NCI-H2227 (cell line): ENCODE measurements around the gene ANGEL2.

ENCODE experiments used
- DNase-seq: peaks from one replicate; lab custom pipeline; 2025; ENCODE audit not compliant: unreplicated experiment; lab: John Stamatoyannopoulos, UW

Gene ANGEL2

DNA sequence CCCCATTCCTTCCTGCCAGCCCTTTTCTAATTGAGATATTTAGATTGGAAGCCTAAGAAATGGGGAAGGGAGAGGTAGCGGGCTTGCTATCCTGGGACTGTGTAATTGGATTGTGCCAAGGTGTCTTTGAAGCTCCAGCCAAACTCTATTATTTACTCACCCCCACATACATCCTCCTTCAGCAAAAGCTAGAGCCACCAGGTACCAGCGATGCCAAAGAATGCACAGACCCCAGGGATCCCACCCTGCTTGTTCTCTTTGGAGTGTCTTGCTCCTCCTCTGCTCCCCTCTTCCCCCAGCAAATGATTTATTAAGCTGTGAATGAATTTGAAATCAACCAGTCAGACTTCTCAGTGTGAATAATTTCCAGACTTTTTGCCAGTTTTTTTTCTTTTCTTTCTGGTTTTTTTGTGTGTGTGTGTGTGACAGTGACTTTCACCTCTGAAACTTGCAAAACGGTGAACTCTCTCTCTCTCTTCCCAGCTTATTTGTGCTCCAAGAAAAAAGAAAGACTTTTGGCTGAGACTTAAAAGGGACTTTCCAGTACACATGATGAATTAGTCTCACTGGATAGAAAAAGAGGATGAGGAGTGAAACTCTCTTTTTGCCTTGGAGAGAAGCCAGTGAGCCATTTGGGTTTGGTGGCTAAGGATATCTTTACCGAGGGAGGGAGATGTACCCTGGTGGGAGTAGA, 63.6 kb downstream of the ANGEL2 start:
- no peak for DNase-seq

GRCh38 chr1:212951126-212951946, 64.3 kb downstream of the ANGEL2 start:
- peak; percentile 17 for DNase-seq

DNA sequence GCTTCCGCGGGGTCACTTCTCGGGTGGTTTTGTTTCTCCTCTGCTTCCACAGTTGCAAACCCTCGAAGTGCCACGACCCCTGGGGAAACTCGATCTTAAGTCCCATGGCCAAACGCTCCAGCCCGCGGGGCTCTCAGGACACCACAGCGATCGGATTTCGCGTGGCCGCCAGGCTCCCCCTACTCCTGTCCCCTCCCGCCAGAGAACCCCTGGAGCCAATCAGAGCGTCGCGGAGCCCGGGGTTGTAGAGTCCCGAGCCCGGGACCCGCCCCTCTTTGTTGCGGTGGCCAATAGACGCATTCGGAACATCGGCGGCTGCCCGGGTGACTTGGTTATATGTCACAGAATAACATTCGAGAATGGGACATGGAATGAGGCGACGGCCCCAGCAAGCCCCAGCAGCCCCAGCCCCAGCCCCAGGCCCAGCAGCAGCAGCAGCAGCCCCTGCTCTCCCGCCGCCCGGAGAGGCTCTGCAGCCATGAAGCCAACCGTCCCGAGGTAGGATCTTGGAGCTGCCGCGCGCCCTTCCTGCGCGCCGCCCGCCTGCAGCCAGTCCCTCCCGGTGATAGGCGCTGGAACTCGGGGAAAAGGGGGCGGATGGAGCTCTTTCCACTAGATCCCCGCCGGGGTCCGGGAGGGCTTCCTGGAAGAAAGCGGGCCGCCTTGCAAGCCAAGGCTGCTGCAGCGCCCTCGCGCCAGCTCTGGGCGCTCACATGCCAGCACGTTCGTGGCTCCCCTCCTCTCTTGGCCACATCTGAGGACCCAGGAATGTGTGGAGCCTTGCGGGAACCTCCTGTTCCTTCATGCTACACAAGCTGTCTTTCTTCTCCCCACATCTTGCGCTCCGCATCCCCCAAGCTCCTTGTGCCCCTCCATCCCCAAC, 65.2 kb downstream of the ANGEL2 start, which contains the start of gene VASH2:
TSS of gene VASH2 (plus strand) at position 299 of the 883 bp plus-strand sequence. CDS start 1,002 bp downstream, outside the sequence.
- DNase-seq = peak; percentile 93

GRCh38 chr1:212949771-212950170, 65.9 kb downstream of the ANGEL2 start:
- DNase-seq = no peak

- DNase-seq = no peak
Observed at GRCh38 chr1:212946872-212947271, 68.8 kb downstream of the ANGEL2 start.

DNA sequence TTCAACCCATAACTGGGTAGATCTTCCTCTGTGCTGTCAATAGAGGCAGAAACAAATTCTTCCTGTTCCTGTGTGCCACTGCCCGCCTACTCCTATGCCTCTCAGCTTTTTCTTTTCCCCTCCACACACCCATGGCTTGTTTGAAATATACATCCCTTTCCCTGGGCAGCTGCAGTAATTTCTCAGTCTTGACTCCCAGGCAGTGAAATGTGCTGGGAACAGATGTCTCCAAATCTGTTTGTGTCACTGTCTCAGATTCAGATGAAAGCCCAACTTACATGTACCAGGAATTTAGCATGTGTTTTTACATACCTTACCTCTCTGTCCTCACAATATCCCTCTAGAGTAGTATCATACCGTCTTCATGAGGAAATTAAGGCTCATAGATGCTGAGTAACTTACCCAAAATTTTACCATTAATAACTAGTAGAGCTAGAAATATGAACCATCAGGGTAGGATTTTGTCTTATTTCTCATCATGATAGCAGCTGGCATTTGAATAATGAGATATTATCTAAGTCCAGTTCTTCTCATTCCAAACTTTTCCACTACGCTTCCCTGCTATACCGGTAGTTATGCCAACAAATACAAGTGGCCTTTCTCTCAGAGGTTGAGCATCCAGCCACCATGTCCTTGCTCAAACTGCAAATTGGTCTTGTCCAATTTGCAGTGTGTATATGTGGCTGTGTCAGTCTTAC, 70.1 kb downstream of the ANGEL2 start:
- no peak for DNase-seq

- DNase-seq = no peak
Observed at GRCh38 chr1:212945056-212945455, 70.6 kb downstream of the ANGEL2 start.

GRCh38 chr1:212944229-212944901, 71.3 kb downstream of the ANGEL2 start:
- no peak for DNase-seq

- no peak for DNase-seq
Observed at GRCh38 chr1:212943393-212943710, 72.3 kb downstream of the ANGEL2 start.

GRCh38 chr1:212942679-212943392, 72.8 kb downstream of the ANGEL2 start:
- no peak for DNase-seq
